ENCODE data around the gene UPF2. TPM values are rescaled to one million over a fixed set of nuclear protein-coding genes. Genes with fewer than 3 reads are reported as not detected.

UPF2 gene
- total and polyA plus RNA-seq, 10 of the 15 experiments (the other 5 are each of a cell fraction or from before 2014, with no cell fraction given) = 21.0 to 44.4 (median 25.9) TPM

GRCh38 chr10:11898033-11898371 is 144.6 kb downstream of the UPF2 start (continued):
- TF ChIP-seq ZBTB4 (CRISPR knock-in tag; IDR thresholded peaks at IDR 0.05) (no peak), ETV6 (conservative IDR thresholded peaks at IDR 0.05 in 1 of 2, IDR thresholded peaks at IDR 0.05 in 1 of 2; ENCODE audit: borderline replicate concordance in 1 of 2, low read depth in 1 of 2) (no peak), HDAC2 (IDR thresholded peaks at IDR 0.05) (no peak)

DNA sequence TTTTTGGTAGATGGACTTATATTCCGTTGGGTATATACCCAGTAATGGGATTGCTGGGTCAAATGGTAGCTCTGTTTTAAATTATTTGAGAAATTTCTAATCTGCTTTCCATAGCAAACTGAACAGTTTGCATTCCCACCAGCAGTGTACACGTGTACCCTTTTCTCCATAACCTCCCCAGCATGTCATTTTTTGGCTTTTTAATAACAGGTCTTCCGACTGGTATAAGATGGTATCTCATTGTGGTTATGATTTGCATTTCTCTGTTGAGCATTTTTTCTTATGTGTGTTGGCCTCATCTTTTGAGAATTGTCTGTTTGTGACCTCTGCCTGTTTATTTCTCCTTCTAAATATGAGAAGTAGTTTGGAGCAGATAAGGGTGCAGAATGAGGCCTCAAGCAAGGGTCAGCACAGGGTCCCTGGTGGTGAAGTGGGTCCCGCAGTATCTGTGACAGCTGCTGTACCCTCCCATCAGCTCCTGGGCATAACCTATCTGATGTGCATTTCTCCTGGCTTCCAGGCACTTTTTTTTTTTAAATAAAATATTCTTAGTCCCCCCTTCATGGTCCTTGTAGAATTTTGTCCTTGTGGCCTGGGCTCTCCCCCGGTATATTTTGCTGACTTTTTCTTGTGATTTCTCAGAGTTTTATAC is 145.9 kb downstream of the UPF2 start:
- ChIA-PET CTCF (no interaction called here), RAD21 (ENCODE audit: unreplicated experiment) (no interaction called here), POLR2A (no interaction called here), SMC1A (ENCODE audit: uncharacterized antibody, unreplicated experiment) (no interaction called here)
- Histone ChIP-seq H3K27me3 (replicated peaks in 1 of 2; ENCODE audit: control insufficient read depth in 2 of 2, insufficient read depth in 2 of 2, low read length in 1 of 2) (no peaks in the 10 kb centered on the region), H3K4me3 (no peak overlapping the region), H2AFZ (ENCODE audit: control insufficient read depth, low read depth, low read length) (no peak overlapping the region), H3K9ac (ENCODE audit: control insufficient read depth, insufficient read depth, low read length) (no peak overlapping the region), H3K9me3 (replicated peaks; ENCODE audit: control insufficient read depth, insufficient read depth, low read length) (no peaks in the 10 kb centered on the region), H3K4me1 (ENCODE audit: control insufficient read depth, insufficient read depth, low read length) (no peaks in the 10 kb centered on the region), H3K4me2 (ENCODE audit: control insufficient read depth, insufficient read depth) (no peak overlapping the region), H3K27ac (ENCODE audit: control insufficient read depth, insufficient read depth) (no peak overlapping the region), H3K79me2 (ENCODE audit: control insufficient read depth, insufficient read depth, low read length) (no peaks in the 10 kb centered on the region), H4K20me1 (ENCODE audit: control insufficient read depth, insufficient read depth) (no peaks in the 10 kb centered on the region), H3K36me3 (ENCODE audit: control insufficient read depth in 2 of 2, insufficient read depth in 2 of 2, low read length in 1 of 2) (no peaks in the 10 kb centered on the region)
- intact Hi-C loops (cut with micrococcal nuclease; ENCODE audit: unreplicated experiment) (no loop called here), in situ Hi-C loops (cut with MboI) (no loop called here)
- no peak for TF ChIP-seq RB1 (IDR thresholded peaks at IDR 0.05; ENCODE audit: borderline replicate concordance)
- no peak for TF ChIP-seq RCOR1 (conservative IDR thresholded peaks at IDR 0.05; ENCODE audit: low read depth, low read length)
- TF ChIP-seq FOXM1 (IDR thresholded peaks at IDR 0.05; ENCODE audit: low read depth, low read length) = no peak
- no peak for TF ChIP-seq ATF7 (IDR thresholded peaks at IDR 0.05; ENCODE audit: low read depth)
- TF ChIP-seq MYB (IDR thresholded peaks at IDR 0.05; ENCODE audit: borderline replicate concordance, low read depth, low read length) = no peak
- TF ChIP-seq, protein P1, sequence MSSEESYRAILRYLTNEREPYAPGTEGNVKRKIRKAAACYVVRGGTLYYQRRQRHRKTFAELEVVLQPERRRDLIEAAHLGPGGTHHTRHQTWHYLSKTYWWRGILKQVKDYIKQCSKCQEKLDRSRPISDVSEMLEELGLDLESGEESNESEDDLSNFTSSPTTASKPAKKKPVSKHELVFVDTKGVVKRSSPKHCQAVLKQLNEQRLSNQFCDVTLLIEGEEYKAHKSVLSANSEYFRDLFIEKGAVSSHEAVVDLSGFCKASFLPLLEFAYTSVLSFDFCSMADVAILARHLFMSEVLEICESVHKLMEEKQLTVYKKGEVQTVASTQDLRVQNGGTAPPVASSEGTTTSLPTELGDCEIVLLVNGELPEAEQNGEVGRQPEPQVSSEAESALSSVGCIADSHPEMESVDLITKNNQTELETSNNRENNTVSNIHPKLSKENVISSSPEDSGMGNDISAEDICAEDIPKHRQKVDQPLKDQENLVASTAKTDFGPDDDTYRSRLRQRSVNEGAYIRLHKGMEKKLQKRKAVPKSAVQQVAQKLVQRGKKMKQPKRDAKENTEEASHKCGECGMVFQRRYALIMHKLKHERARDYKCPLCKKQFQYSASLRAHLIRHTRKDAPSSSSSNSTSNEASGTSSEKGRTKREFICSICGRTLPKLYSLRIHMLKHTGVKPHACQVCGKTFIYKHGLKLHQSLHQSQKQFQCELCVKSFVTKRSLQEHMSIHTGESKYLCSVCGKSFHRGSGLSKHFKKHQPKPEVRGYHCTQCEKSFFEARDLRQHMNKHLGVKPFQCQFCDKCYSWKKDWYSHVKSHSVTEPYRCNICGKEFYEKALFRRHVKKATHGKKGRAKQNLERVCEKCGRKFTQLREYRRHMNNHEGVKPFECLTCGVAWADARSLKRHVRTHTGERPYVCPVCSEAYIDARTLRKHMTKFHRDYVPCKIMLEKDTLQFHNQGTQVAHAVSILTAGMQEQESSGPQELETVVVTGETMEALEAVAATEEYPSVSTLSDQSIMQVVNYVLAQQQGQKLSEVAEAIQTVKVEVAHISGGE (CRISPR knock-in tag; IDR thresholded peaks at IDR 0.05) = no peak
- no peak for TF ChIP-seq EGR1 (IDR thresholded peaks at IDR 0.05; ENCODE audit: borderline replicate concordance in 1 of 2, low read depth in 2 of 2, low read length in 2 of 2)
- TF ChIP-seq SMAD1 (IDR thresholded peaks at IDR 0.05; ENCODE audit: low read depth, partially characterized antibody) = no peak
- TF ChIP-seq, protein P2, sequence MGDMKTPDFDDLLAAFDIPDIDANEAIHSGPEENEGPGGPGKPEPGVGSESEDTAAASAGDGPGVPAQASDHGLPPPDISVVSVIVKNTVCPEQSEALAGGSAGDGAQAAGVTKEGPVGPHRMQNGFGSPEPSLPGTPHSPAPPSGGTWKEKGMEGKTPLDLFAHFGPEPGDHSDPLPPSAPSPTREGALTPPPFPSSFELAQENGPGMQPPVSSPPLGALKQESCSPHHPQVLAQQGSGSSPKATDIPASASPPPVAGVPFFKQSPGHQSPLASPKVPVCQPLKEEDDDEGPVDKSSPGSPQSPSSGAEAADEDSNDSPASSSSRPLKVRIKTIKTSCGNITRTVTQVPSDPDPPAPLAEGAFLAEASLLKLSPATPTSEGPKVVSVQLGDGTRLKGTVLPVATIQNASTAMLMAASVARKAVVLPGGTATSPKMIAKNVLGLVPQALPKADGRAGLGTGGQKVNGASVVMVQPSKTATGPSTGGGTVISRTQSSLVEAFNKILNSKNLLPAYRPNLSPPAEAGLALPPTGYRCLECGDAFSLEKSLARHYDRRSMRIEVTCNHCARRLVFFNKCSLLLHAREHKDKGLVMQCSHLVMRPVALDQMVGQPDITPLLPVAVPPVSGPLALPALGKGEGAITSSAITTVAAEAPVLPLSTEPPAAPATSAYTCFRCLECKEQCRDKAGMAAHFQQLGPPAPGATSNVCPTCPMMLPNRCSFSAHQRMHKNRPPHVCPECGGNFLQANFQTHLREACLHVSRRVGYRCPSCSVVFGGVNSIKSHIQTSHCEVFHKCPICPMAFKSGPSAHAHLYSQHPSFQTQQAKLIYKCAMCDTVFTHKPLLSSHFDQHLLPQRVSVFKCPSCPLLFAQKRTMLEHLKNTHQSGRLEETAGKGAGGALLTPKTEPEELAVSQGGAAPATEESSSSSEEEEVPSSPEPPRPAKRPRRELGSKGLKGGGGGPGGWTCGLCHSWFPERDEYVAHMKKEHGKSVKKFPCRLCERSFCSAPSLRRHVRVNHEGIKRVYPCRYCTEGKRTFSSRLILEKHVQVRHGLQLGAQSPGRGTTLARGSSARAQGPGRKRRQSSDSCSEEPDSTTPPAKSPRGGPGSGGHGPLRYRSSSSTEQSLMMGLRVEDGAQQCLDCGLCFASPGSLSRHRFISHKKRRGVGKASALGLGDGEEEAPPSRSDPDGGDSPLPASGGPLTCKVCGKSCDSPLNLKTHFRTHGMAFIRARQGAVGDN (IDR thresholded peaks at IDR 0.05) = no peak
- no TSS peak for BruUV-seq (replicated peaks)
- ATAC-seq = no peak
- FAIRE-seq = no peak
- WGBS (ENCODE audit: insufficient coverage, insufficient replicate concordance, low lambda C conversion rate, missing lambda C conversion rate) = 38% methylated on average over 5 of the region's 5 CpGs
- DNase-seq (ENCODE audit: low read depth, low spot score) = no peak

Measured in GM12878 (cell line).